ENCODE data around the gene NFS1. TPM values are rescaled to one million over a fixed set of nuclear protein-coding genes. Genes with fewer than 3 reads are reported as not detected.

NFS1 gene
- polyA plus RNA-seq, 2 of the 4 experiments (the other 2 are of a cell fraction): 44.0 to 50.5 TPM

GRCh38 chr20:35738410-35739179 is 39.4 kb upstream of the NFS1 start:
- H3K4me2 ChIP-seq: peak overlapping the region; percentile 95
- CTCF ChIA-PET: interaction anchor here (1.2 to 2.1 kb wide), 3 partner anchors 10 to 20 kb away, joined by 4 to 14 read pairs (median 4); no protein-coding TSS in a partner anchor
- POLR2A ChIA-PET: interaction anchor here (1.3 kb wide), 1 partner anchor 33 kb away, joined by 6 read pairs; the partner anchor contains the start of gene PHF20
- no peak for DNase-seq (ENCODE audit: low read depth in 1 of 2, low spot score in 1 of 2)
- no peak for ATAC-seq
- 80% methylated on average over 4 of the region's 4 CpGs for WGBS (ENCODE audit: missing lambda C conversion rate)
- H3K4me1 ChIP-seq: peaks cover 63% of the 10 kb centered on the region
- H3K27ac ChIP-seq: no peak overlapping the region
- no peak for TF ChIP-seq CBX8 (IDR thresholded peaks at IDR 0.05)
- peak; percentile 2; the same call in 1 of the 2 replicates for TF ChIP-seq HOXA7 (CRISPR knock-in tag; IDR thresholded peaks at IDR 0.05)
- TF ChIP-seq ELK1 (IDR thresholded peaks at IDR 0.05; ENCODE audit: low read depth, low read length): no peak
- TF ChIP-seq EHF (CRISPR knock-in tag; IDR thresholded peaks at IDR 0.05): no peak
- TF ChIP-seq NFE2L2 (conservative IDR thresholded peaks at IDR 0.05; ENCODE audit: low read length): no peak
- TF ChIP-seq JUN (IDR thresholded peaks at IDR 0.05): 0 out of 5 replicates have a peak, but pooled peaks of 1 of the 2 experiments have one; percentile 16
- TF ChIP-seq BCL3 (IDR thresholded peaks at IDR 0.05): no peak
- no peak for FAIRE-seq
- H3K9me3 ChIP-seq: no peaks in the 10 kb centered on the region
- H3K4me3 ChIP-seq: peak overlapping the region; percentile 6; the same call in 1 of the 3 replicates

GRCh38 chr20:35737865-35738333 is 38.7 kb upstream of the NFS1 start:
- H3K4me2 ChIP-seq: peak overlapping the region; percentile 95; the same call in 2 of the 3 replicates
- POLR2A ChIA-PET: no interaction called here
- H3K4me1 ChIP-seq: peaks cover 58% of the 10 kb centered on the region

GRCh38 chr20:35735826-35736470 is 36.8 kb upstream of the NFS1 start:
- no peak overlapping the region for H3K27ac ChIP-seq
- no peaks in the 10 kb centered on the region for H3K9me3 ChIP-seq
- ATAC-seq: no peak
- peaks cover 77% of the 10 kb centered on the region for H3K4me1 ChIP-seq
- FAIRE-seq: no peak
- POLR2A ChIA-PET: interaction anchor here (1.2 to 1.5 kb wide), 3 partner anchors 9 to 33 kb away, joined by 3 read pairs; no protein-coding TSS in a partner anchor
- TF ChIP-seq ESRRA (IDR thresholded peaks at IDR 0.05; ENCODE audit: borderline replicate concordance, low read length) (no peak), MYC (IDR thresholded peaks at IDR 0.05; ENCODE audit: borderline replicate concordance, low read length) (no peak), HEYL (CRISPR knock-in tag; IDR thresholded peaks at IDR 0.05) (no peak), RCOR1 (IDR thresholded peaks at IDR 0.05; ENCODE audit: low read depth, low read length) (no peak), ZFP36 (IDR thresholded peaks at IDR 0.05; ENCODE audit: borderline replicate concordance, partially characterized antibody) (no peak), TFCP2L1 (CRISPR knock-in tag; IDR thresholded peaks at IDR 0.05) (no peak), E2F6 (IDR thresholded peaks at IDR 0.05; ENCODE audit: borderline replicate concordance, low read depth) (no peak), HES2 (IDR thresholded peaks at IDR 0.05) (no peak)
- no peak for DNase-seq (ENCODE audit: low read depth in 1 of 2, low spot score in 1 of 2)
- no peak overlapping the region for H3K4me3 ChIP-seq
- 85% methylated on average over 7 of the region's 7 CpGs for WGBS (ENCODE audit: missing lambda C conversion rate)
- H3K4me2 ChIP-seq: peak overlapping the region; percentile 12; the same call in 2 of the 3 replicates
- CTCF ChIA-PET: interaction anchor here (1.3 kb wide), 1 partner anchor 192 kb away, joined by 3 read pairs; no protein-coding TSS in a partner anchor

More at GRCh38 chr20:35737865-35738333, 38.7 kb upstream of the NFS1 start:
- Histone ChIP-seq H3K4me3 (no peak overlapping the region), H3K9me3 (no peaks in the 10 kb centered on the region), H3K27ac (no peak overlapping the region)
- DNase-seq (ENCODE audit: low read depth in 1 of 2, low spot score in 1 of 2): no peak
- TF ChIP-seq SREBF2 (IDR thresholded peaks at IDR 0.05) (no peak), RCOR1 (IDR thresholded peaks at IDR 0.05; ENCODE audit: low read depth, low read length) (no peak), HOXA7 (CRISPR knock-in tag; IDR thresholded peaks at IDR 0.05) (0 out of 2 replicates have a peak, but pooled peaks have one; percentile 7), CBX2 (IDR thresholded peaks at IDR 0.05; ENCODE audit: borderline replicate concordance, low read depth) (no peak), PHF8 (IDR thresholded peaks at IDR 0.05; ENCODE audit: borderline replicate concordance, low read depth) (no peak), MAZ (IDR thresholded peaks at IDR 0.05; ENCODE audit: borderline replicate concordance, low read depth, low read length) (no peak)
- 94% methylated on average over 15 of the region's 15 CpGs for WGBS (ENCODE audit: missing lambda C conversion rate)
- ATAC-seq: no peak
- no peak for FAIRE-seq
- CTCF ChIA-PET: interaction anchor here (1.6 kb wide), 1 partner anchor 9 kb away, joined by 4 read pairs; no protein-coding TSS in a partner anchor
